COR-L47 (cell line): ENCODE measurements around the gene MPPED1.

Experiments
- DNase-seq: peaks from one replicate; lab custom pipeline; 2025; lab: John Stamatoyannopoulos, UW

The MPPED1 gene

DNA sequence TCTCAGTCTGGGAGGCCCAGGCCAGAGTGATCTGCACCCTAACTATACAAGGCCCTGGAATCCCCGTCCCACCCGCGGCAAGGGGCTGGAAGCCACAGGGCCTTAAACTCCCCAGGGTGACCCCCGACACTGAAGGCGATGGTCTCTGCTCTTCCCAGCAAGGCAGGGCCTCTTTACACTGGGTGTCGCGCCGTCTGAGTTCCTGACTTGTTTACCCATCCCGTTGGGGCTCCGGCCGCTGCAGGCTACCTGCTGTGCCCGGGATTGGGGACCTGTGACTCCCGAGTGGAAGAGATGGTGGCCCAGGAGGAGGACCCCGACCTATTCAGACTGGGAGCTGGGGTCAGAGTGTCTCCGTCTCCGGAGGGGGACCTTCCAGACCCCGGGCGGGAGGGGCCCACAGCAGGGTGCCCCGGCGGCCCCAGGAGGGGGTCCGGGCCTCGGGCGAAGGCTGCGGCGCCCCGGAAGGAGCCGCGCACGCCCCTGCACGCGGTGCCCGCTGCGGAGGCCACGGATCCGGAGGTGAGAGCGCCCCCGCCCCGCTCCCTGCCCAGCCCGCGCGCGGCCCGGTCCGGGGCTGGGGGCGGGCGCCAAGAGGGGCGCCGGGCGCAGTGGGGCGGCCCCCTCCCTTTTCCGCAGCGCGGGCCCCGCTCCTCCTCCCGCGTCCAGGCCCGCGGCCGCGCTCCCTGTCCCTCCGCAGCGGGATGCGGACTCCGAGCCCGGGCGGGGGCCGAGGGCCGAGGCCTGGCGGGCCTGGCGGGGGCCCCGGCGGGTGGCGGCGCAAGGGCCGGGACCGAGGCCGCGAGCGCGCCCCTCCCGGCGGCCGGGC, 560 bp upstream of the MPPED1 start:
- DNase-seq = no peak

DNA sequence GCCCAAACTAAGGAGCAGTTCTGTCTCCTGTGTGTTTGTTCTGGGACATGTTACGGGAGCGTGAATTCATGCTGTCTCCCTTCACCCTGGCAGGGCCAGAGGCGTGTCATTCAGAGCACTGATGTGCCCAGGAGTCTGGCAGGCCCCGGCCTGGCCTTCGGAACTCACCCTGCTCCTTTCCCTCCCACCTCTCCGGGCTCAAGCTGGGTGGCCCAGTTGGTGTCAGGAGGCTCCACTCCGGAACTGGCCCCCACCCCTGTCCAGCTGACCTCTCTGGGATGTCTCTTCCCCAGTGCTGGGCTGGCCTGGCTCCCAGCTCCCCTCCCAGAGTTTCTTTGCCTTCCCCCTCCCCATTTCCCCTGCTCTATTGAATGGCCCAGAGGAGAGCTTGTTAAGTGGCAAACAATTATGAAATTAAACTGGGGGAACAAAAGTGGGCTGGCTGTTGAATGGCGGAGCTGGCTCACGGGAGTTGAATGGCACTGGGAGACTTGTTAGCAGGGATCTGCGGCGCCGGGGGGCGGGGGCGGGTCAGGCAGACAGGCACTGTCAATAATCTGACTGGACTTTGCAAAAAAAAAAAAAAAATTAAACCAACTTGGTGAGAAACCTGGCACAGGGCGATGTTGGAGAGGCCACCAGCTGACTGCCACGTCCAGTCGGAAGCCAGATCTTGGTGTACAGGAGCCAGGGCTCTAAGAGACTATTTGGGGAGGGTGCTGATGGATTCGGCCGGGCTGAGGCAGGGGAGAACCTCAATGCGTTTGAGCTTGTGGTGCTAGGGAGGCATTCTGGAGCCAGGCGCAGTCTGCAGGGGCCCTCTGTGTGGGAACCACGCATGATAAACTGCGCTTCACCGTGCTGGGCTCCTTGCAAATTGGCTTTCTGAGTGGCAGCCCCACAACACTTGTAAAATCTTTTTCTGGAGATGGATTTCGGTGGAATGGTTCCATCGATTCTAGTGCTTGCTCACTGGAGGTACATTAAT, 1.3 kb downstream of the MPPED1 start:
- DNase-seq = peak; percentile 75

- no peak for DNase-seq
These were observed 2.0 kb downstream of the MPPED1 start for GRCh38 chr22:43413826-43414225.

DNA sequence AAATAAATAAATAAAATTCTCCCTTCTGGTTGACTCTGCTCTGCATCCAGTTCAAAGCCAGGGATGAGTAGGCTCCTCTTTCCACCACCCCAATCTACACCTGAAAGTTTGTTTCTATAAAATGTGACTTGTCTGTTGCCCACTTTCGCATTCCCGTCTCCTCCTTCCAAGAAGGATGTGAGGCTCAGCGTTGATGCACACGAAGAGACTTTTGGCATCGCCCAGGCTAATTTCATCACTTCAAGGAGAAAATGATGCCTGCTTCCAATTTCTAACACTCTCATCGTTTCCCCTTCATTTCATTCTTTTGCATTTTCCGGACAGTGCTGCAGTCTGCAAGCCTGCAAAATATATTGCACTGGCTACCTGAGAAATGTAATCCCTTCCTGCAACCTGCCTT, 3.9 kb downstream of the MPPED1 start:
- no peak for DNase-seq

- no peak for DNase-seq
These were observed 5.7 kb downstream of the MPPED1 start for GRCh38 chr22:43417555-43417954.

DNA sequence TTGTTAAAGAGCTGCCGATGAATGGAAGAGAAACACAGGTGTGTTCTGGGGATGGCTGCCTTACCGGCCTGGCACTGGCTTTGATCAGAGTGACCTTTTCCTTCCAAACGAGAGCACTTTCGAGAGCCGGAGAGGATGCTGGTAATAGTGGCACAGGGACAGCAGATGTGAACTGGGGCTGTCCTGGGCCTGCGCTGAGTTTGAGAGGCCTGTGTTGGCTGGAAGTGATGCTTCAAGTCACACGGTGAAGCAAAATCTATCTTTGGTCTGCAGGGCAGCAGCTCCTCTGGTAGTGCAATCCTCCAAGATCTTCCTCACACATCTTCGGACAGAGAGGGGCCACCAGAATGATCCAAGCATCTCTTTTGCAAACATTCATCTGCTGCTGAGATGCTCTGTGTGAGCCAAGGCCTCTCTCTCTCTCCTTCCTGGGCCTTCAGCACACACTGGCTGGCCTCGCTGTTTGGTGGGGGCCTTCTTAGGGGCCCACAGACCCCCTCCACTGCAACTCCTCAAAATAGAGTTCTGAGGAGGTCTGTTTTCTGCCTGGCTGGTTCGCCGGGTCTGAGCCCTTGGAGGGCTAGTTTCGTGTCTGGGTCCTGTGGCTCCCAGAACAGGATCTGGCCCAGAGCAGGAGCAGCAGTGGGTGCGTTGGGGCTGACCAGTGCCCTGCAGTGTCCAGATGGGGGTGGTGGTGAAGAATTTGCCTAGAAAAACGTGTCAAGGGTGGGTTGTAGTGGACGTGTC, 6.4 kb downstream of the MPPED1 start:
- no peak for DNase-seq

GRCh38 chr22:43419371-43420080, 7.7 kb downstream of the MPPED1 start:
- no peak for DNase-seq

- no peak for DNase-seq
These were observed 9.3 kb downstream of the MPPED1 start for GRCh38 chr22:43421046-43421665.

DNA sequence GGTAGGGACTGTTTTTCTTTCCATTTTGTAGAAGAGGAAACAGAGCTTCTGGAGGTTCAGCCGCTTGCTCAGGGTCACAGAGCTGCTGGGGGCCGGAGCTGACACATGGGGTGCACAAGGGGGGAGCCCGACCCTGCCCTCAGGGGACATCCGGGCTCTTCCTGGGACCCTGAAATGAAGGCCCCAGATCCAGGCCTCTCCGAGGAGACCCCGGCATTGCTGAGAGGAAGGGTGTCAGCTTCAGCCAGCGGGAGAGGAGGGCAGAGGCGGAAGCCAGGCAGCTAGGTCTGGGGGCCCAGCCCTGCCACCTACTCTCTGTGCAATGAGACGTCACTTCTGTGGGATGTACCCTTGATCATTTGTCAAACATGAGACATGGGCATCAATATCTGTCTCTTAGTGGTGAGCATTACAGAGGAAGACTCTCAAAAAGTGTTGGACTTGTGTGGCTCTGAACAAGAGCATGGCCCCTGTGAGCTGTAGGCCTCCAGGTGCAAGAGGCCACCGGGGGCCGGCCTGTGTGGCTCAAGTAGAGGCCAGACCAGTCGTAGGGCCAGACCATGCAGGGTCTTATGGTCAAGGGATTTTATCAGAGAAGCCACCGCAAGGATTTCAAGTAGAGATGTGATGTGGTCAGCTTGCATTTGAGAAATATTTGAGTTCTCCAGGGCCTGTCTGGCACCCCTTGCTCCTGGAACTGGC, 10.3 kb downstream of the MPPED1 start:
- DNase-seq = no peak

DNA sequence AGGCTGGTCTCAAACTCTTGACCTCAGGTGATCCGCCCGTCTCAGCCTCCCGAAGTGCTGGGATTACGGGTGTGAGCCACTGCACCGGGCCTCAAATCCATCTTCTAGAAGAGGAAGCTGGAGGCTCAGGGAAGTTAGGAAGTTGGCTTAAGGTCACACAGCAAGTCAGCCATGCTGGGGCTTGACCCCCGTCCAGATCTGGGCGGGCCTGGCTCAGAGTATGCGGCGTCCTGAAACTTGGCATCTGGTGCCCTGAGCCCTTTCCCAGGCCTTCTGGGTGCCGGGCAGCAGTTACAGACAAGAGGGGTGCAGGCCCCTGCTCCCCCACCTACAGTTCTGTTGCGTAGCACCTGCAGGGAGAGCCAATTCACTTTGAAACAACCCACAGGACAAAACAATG, 11.2 kb downstream of the MPPED1 start:
- DNase-seq = no peak

GRCh38 chr22:43424201-43424600, 12.4 kb downstream of the MPPED1 start:
- no peak for DNase-seq

DNA sequence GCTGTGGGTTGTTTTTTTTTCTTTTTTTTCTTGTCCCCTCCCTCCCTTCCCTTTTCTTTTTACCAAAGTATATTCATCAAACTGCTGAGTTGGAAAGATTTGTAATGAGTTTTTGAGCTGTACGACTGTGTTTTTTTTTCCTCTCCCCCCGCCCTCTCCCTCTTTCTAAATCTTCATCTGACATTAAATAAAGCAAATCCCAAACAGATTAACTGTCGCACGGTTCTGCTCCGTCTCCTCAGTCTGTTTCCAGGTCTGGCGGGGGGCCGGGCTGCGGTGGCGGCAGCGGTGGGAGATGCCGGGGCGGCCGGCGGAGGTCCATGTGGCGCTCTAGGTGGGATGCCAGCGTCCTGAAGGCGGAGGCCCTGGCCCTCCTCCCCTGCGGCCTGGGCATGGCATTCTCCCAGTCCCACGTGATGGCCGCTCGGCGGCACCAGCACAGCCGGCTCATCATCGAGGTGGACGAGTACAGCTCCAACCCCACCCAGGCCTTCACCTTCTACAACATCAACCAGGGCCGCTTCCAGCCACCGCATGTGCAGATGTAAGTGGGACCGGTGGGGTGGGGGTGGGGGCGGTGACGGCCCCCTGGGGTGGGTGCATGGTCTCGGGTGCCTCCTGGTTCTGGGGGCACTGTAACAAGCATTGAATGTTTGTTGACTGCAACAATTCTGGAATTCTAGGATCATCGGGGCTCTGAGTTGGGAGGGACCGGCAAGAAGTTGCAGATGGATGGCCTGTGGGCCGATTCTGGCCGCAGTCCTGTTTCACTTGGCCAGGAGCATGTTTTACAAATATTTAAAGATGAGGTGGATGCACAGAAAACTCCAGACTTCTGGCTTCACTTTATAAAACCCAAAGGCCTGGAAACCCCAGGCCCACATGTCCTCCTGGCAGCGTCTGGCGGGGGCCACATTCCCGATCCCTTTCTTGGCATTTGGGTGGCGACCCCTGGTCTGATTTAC, 13.1 kb downstream of the MPPED1 start:
- DNase-seq = no peak

GRCh38 chr22:43425976-43426785, 14.4 kb downstream of the MPPED1 start:
- DNase-seq = no peak

DNA sequence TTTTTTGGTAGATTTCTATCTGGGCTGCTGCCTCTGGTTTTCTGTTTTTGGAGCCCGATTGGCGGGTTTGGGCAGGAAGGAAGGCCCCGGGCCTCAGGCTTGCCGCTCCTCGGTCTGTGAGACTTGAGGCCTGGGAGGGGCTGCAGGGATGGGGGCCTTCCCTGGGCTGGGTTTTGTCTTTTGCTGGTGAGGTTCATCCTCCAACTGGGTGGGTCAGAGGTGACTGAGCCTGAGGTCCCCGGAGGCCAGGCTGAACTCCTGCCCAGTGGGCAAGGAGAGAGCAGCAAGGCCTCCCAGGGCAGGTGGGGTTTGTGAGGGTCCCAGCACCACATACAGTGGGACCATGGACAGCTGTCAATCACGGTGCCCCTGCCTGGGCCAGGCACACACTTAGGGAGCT, 15.0 kb downstream of the MPPED1 start:
- DNase-seq = no peak

DNA sequence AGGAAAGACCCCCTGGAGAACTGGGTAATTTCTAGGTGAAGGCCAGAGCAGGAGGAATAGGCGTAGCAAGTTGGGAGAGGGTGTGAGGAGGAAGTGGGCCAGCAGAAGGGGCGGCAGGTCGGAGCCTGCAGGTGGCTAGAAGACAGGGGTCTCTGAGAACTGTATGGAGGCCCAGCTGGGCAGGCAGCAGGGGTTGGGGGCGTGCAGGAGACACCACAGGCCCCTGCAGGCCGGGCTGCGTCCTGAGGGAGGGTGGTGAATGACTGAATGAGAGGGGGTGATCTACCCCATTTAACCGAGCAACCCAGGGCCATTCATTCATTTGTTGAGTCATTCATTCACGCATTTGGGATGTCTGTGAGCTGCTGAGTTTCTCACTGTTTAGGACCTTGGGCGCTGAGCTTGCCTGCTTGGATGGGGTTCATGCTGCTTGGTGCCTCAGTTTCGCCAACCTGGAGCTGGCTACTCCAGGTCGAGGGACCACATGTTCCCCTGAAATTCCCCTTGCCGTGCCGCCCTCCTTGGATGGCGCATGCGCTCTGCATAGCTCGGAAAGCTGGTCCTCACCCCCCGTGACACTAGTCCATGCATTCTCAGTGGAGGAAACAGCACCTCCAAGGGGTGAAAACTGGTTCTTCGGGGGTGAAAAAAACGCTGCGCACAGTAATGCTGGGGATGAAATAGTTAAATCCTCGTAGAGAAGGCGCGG, 15.6 kb downstream of the MPPED1 start:
- no peak for DNase-seq

DNA sequence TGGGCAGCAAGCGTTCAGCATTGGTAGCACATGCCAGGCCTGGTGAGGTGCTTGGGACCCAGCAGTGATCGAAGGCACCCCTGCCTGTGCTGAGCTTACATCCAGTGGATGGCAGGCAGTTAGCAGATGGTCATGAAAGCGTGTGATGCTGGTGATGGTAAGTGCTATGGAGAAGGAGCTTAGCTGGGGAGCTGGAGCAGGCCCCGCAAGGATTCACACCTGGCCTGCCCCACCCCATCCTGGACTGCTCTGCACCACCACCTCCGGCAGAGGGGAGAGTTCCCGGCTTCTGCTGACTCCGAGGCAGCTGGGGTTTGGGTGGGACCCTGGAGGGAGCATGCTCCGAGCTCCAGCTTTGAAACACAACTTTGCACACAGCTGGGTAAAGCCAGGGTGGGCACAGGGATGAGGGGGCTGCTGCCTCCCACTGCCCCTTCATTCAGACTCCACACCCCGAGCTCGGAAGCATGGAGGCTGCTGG, 16.2 kb downstream of the MPPED1 start:
- DNase-seq = no peak

DNA sequence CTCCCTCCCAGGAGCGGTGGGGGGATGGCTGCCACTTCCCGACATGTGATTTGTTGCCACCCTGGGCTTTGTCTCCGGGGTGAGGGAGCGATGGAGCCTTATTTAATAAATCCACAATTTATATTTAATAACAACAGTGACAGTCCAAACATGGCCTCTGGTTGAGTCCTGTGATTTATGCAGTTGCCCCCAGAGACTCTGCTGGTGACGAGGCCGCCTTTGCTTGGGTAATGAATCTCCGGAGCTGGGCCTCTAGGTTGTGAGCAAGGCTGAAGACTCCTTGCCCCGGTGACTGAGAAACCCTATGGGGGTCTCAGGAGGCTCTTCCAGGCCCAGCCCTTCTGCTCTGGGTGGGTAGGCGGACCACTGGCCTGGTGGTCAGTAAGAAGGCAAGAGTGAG, 16.7 kb downstream of the MPPED1 start:
- no peak for DNase-seq

DNA sequence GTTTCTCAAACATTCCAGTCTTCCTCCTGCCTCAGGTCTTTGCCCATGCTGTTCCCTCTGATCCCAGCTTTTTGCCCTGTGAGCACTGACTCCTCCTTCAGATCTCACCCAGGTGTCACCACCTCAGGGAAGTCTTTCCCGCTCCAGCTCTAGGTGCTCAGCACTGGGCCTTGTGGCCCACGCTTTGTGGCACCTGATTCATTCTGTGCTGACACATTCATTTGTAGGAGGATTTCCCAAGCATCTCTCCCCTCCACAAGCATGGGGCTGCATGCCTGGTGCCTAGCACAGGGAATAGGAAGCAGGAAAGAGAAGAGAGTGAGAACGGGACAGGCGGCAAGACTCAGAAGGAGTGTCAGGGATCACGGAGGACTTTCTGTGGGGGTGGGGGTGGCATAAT, 17.6 kb downstream of the MPPED1 start:
- DNase-seq = no peak
